ENCODE results near the gene TNN.

DNA sequence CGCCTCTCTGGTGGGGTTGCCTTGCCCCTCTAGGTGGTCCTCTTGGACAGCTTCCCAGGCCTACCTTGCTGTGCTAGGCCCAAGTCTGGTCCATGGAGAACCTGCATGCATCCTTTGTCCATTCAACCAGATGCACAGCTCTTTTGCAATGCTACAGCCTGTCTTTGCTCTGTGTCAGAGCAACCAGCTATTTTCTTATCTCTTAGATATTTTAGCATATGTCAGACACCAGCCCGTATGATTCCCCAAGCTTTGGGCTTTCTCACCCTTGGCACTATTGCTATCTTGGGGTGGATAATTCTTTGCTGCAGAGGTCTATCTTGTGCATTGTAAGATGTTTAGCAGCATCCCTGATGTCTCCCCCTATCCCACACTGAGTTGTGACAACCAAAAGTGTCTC is 32.3 kb downstream of the TNN start:
- TF ChIP-seq, protein P1, sequence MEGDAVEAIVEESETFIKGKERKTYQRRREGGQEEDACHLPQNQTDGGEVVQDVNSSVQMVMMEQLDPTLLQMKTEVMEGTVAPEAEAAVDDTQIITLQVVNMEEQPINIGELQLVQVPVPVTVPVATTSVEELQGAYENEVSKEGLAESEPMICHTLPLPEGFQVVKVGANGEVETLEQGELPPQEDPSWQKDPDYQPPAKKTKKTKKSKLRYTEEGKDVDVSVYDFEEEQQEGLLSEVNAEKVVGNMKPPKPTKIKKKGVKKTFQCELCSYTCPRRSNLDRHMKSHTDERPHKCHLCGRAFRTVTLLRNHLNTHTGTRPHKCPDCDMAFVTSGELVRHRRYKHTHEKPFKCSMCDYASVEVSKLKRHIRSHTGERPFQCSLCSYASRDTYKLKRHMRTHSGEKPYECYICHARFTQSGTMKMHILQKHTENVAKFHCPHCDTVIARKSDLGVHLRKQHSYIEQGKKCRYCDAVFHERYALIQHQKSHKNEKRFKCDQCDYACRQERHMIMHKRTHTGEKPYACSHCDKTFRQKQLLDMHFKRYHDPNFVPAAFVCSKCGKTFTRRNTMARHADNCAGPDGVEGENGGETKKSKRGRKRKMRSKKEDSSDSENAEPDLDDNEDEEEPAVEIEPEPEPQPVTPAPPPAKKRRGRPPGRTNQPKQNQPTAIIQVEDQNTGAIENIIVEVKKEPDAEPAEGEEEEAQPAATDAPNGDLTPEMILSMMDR (conservative IDR thresholded peaks at IDR 0.05; ENCODE audit: low read length), result no peak
- no peak for TF ChIP-seq EZH2phosphoT487 (IDR thresholded peaks at IDR 0.05; ENCODE audit: borderline replicate concordance)
